Trophoblast cell (in vitro differentiated cells and primary cell): ENCODE measurements around the gene ZNF674.
"Not testable (repeated sequence)": the region's sequence is repeated elsewhere in the genome, so short reads cannot be mapped to it uniquely, and the experiment has no call there.

ENCODE experiments used
- DNase-seq, 2 donors: peaks; one replicate each; pipeline ENCODE4 v3.0.0-alpha.2; 2016
- H2AFZ ChIP-seq: 2 replicates; pipeline ENCODE4 v1.6.1; 2013; ENCODE audit warnings: low read length, moderate library complexity, mild to moderate bottlenecking; ENCODE audit not compliant: insufficient read depth, poor library complexity
- H2AK5ac ChIP-seq: 2 replicates; pipeline ENCODE4 v1.6.1; 2013; ENCODE audit warnings: mild to moderate bottlenecking, low read length
- H2BK120ac ChIP-seq: 2 replicates; pipeline ENCODE4 v1.6.1; 2013; ENCODE audit warnings: low read length, mild to moderate bottlenecking, moderate library complexity; ENCODE audit not compliant: insufficient read depth, poor library complexity
- H2BK12ac ChIP-seq: 2 replicates; pipeline ENCODE4 v1.6.1; 2013; ENCODE audit warnings: mild to moderate bottlenecking, low read length, moderate library complexity
- H2BK5ac ChIP-seq: 2 replicates; pipeline ENCODE4 v1.6.1; 2013; ENCODE audit warnings: low read length, low read depth, moderate library complexity, mild to moderate bottlenecking; ENCODE audit not compliant: poor library complexity
- H3K14ac ChIP-seq: 2 replicates; pipeline ENCODE4 v1.6.1; 2013; ENCODE audit warnings: mild to moderate bottlenecking, low read length
- H3K18ac ChIP-seq: 2 replicates; pipeline ENCODE4 v1.6.1; 2013; ENCODE audit warnings: mild to moderate bottlenecking, low read length
- H3K23ac ChIP-seq: 2 replicates; pipeline ENCODE4 v1.6.1; 2013; ENCODE audit warnings: low read length
- H3K27ac ChIP-seq: 2 replicates; pipeline ENCODE4 v1.5.1; 2013; ENCODE audit warnings: low read depth, mild to moderate bottlenecking, inconsistent platforms, low read length, moderate library complexity
- H3K27me3 ChIP-seq: 2 replicates; pipeline ENCODE4 v1.6.1; 2013; ENCODE audit warnings: inconsistent platforms, mild to moderate bottlenecking, low read length, moderate library complexity; ENCODE audit not compliant: insufficient read depth
- H3K36me3 ChIP-seq, 2 experiments: 1 replicate in 1 of 2; 2 replicates in 1 of 2; pipeline ENCODE4 v1.6.1; 2013; ENCODE audit warnings: low read length in 2 of 2, mild to moderate bottlenecking in 2 of 2, moderate library complexity in 1 of 2; ENCODE audit not compliant: insufficient read depth in 2 of 2, control insufficient read depth in 1 of 2
- H3K4ac ChIP-seq: 2 replicates; pipeline ENCODE4 v1.6.1; 2013; ENCODE audit warnings: low read depth, mild to moderate bottlenecking, low read length, moderate library complexity
- H3K4me1 ChIP-seq, 2 experiments: 1 replicate in 1 of 2; 2 replicates in 1 of 2; pipeline ENCODE4 v1.6.1; 2013; ENCODE audit warnings: low read length in 2 of 2, mild to moderate bottlenecking in 2 of 2, moderate library complexity in 1 of 2; ENCODE audit not compliant: insufficient read depth in 2 of 2, control insufficient read depth in 1 of 2
- H3K4me2 ChIP-seq: 2 replicates; pipeline ENCODE4 v1.6.1; 2013; ENCODE audit warnings: inconsistent platforms, mild to moderate bottlenecking, low read length, moderate library complexity
- H3K4me3 ChIP-seq: 2 replicates; pipeline ENCODE4 v1.5.1; 2013; ENCODE audit warnings: mild to moderate bottlenecking, low read depth, low read length, inconsistent platforms
- H3K79me1 ChIP-seq: one replicate; pipeline ENCODE4 v1.6.1; 2013; ENCODE audit warnings: low read length
- H3K79me2 ChIP-seq: 2 replicates; pipeline ENCODE4 v1.6.1; 2013; ENCODE audit warnings: low read length, mild to moderate bottlenecking; ENCODE audit not compliant: control insufficient read depth, insufficient read depth, poor library complexity
- H3K9ac ChIP-seq: 2 replicates; pipeline ENCODE4 v1.6.1; 2013; ENCODE audit warnings: mild to moderate bottlenecking, low read length
- H3K9me3 ChIP-seq: 2 replicates; pipeline ENCODE4 v1.6.1; 2013; ENCODE audit warnings: low read depth, mild to moderate bottlenecking, control low read depth, inconsistent platforms, low read length; ENCODE audit not compliant: insufficient read depth
- H4K12ac ChIP-seq: 2 replicates; pipeline ENCODE4 v1.6.1; 2013; ENCODE audit warnings: low read depth, mild to moderate bottlenecking, low read length, moderate library complexity
- H4K8ac ChIP-seq: 2 replicates; pipeline ENCODE4 v1.6.1; 2013; ENCODE audit warnings: low read depth, mild to moderate bottlenecking, low read length, moderate library complexity
- H4K91ac ChIP-seq: one replicate; pipeline ENCODE4 v1.6.1; 2013; ENCODE audit warnings: low read depth, mild to moderate bottlenecking, low read length, moderate library complexity
- WGBS: extraction: QIAGEN DNeasy Blood & Tissue Kit; methylation state at CpG from one replicate; pipeline ENCODE4 v1.1.7; 2013; ENCODE audit warnings: missing lambda C conversion rate; ENCODE audit not compliant: insufficient read length, insufficient coverage; ENCODE audit errors: extremely low coverage; 5-methylcytosine and 5-hydroxymethylcytosine counted together

ZNF674 gene

DNA sequence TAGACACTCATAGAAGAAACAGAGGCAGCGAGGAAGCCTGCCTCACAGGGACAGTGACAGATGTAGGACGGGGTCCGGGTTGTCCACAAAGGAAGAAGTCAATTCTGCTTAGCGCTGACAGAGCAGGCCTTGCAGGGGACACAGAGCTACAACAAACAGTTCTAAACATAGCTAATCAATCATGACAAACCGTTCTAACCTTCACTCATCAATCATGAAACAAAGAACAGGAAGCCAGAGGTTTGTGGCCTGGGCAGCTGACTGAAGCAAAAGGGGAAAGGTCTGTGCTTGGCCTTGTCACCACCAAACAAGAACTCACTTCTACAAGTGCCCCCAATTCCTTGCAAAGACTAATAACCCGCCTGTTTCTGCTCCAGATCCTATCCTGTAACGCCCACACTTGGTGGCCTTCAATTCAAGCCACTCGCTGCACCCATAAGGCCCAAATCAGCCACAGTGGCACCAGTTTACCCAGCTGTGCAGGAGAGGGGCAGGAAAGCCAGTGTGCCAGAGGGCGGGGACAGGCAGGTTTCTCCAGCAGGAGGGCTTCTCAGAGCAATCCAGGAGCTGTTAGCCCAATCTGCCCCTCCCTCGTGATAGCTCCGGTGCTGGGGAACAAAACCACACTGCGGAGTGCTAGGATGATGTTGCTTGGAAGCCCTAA lies 15.3 kb downstream of the ZNF674 start:
- not testable (repeated sequence) for H4K91ac ChIP-seq, H3K79me2 ChIP-seq, H3K9ac ChIP-seq, H2BK5ac ChIP-seq, H3K27ac ChIP-seq, DNase-seq, H3K9me3 ChIP-seq, H3K14ac ChIP-seq, H3K4me3 ChIP-seq, H3K4me2 ChIP-seq, H3K36me3 ChIP-seq, H2BK12ac ChIP-seq, H4K8ac ChIP-seq, H4K12ac ChIP-seq, H3K23ac ChIP-seq, H3K4me1 ChIP-seq, H2BK120ac ChIP-seq, H2AFZ ChIP-seq, H3K27me3 ChIP-seq, H3K4ac ChIP-seq, H3K18ac ChIP-seq, H3K79me1 ChIP-seq, H2AK5ac ChIP-seq
- WGBS = no CpG with 5 or more reads among the region's 12 CpGs

DNA sequence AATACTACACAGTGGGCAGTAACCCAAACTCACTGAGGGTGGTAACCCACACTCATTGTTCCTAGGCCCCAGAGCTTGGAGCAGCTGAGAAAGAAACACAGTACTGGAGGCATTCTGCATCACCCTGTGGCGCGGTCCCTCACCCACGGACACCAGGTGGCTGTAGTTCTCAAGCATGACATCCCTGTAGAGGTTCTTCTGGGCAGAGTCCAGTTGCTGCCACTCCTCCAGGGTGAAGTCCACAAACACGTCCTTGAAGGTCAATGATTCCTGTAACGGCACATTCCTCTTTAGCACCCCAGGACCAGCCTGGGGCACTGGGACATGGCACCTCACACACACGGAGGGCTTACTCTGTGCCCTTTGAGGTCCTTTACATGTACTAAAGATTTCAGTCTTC lies 16.6 kb downstream of the ZNF674 start:
- no CpG with 5 or more reads among the region's 6 CpGs for WGBS
- not testable (repeated sequence) for DNase-seq, H4K8ac ChIP-seq

DNA sequence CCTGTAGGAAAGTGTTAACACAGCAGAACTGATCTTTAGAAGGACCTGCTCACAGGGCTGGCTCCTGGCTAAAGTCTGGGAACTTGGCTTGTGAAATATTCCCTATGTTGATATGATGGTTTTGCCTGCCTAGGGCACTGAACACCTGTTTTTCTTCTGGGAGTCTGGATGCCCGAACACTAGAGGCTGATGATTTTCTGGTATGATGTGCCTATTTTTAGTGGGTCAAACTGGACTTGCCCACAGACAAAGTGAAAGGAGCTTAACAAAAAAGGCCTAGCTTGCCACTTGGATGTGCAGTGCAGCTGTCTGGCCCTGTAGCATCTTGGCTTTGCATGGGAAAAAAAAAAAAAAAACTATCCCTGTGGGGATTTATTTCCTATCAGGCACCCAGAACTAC lies 39.1 kb downstream of the ZNF674 start:
- no peaks in the 10 kb centered on the region for H3K9me3 ChIP-seq
- no peak overlapping the region for H2BK12ac ChIP-seq
- no peak overlapping the region for H4K8ac ChIP-seq
- no peaks in the 10 kb centered on the region for H3K4me1 ChIP-seq
- H2AK5ac ChIP-seq = no peak overlapping the region
- H4K12ac ChIP-seq = no peak overlapping the region
- H3K27me3 ChIP-seq = no peaks in the 10 kb centered on the region
- H3K18ac ChIP-seq = no peak overlapping the region
- peaks cover 0 to 5% of the 10 kb centered on the region in 2 experiments for H3K36me3 ChIP-seq
- H3K27ac ChIP-seq = no peak overlapping the region
- H3K23ac ChIP-seq = no peak overlapping the region
- WGBS = no CpG with 5 or more reads among the region's 1 CpG
- no peak overlapping the region for H3K4me3 ChIP-seq
- H3K4me2 ChIP-seq = no peak overlapping the region
- DNase-seq = no peak
- H3K79me1 ChIP-seq = no peaks in the 10 kb centered on the region
- no peak overlapping the region for H3K4ac ChIP-seq
- no peaks in the 10 kb centered on the region for H3K79me2 ChIP-seq
- no peak overlapping the region for H2BK120ac ChIP-seq
- no peak overlapping the region for H4K91ac ChIP-seq
- no peak overlapping the region for H2BK5ac ChIP-seq
- H3K9ac ChIP-seq = no peak overlapping the region
- no peak overlapping the region for H2AFZ ChIP-seq
- H3K14ac ChIP-seq = no peak overlapping the region

More for the DNA sequence above, 16.6 kb downstream of the ZNF674 start:
- not testable (repeated sequence) for H2AFZ ChIP-seq, H3K4me1 ChIP-seq, H3K18ac ChIP-seq, H2BK120ac ChIP-seq, H2BK12ac ChIP-seq, H3K4me2 ChIP-seq, H3K36me3 ChIP-seq, H4K12ac ChIP-seq, H3K79me2 ChIP-seq, H3K14ac ChIP-seq, H3K23ac ChIP-seq, H3K27ac ChIP-seq, H3K4me3 ChIP-seq, H2AK5ac ChIP-seq, H3K9me3 ChIP-seq, H2BK5ac ChIP-seq, H4K91ac ChIP-seq, H3K9ac ChIP-seq, H3K27me3 ChIP-seq, H3K4ac ChIP-seq, H3K79me1 ChIP-seq

DNA sequence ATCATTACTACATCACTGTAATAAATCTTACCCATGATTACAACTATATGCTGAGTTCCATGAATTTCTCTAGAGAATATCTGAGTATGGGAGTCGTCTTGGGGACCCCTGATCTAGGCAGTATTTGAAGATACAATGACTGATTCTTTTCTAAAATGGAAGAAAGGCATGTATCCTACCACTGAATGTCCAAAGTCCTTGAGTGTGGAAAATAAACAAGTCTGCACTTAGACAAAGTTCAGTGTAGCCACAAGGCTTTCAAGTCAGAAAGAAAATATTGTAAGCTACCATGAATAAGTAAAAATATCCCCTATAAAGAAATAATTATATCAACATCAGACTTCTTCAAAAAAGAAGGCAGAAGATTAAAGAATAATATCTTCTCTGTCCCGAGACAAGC lies 42.4 kb downstream of the ZNF674 start:
- DNase-seq = no peak
- H3K14ac ChIP-seq = no peak overlapping the region
- no peak overlapping the region for H4K12ac ChIP-seq
- H3K79me2 ChIP-seq = no peaks in the 10 kb centered on the region
- H4K91ac ChIP-seq = no peak overlapping the region
- WGBS = no CpG with 5 or more reads among the region's 2 CpGs
- H3K4me1 ChIP-seq = no peaks in the 10 kb centered on the region
- no peaks in the 10 kb centered on the region for H3K79me1 ChIP-seq
- peaks cover 0 to 5% of the 10 kb centered on the region in 2 experiments for H3K36me3 ChIP-seq
- H3K4ac ChIP-seq = no peak overlapping the region
- H2BK120ac ChIP-seq = no peak overlapping the region
- H2BK5ac ChIP-seq = no peak overlapping the region
- no peak overlapping the region for H3K27ac ChIP-seq
- H2BK12ac ChIP-seq = no peak overlapping the region
- no peak overlapping the region for H3K23ac ChIP-seq
- H2AFZ ChIP-seq = no peak overlapping the region
- no peak overlapping the region for H3K18ac ChIP-seq
- no peak overlapping the region for H3K9ac ChIP-seq
- no peak overlapping the region for H4K8ac ChIP-seq
- peaks cover 3% of the 10 kb centered on the region for H3K9me3 ChIP-seq
- H2AK5ac ChIP-seq = no peak overlapping the region
- no peak overlapping the region for H3K4me3 ChIP-seq
- H3K27me3 ChIP-seq = no peaks in the 10 kb centered on the region
- no peak overlapping the region for H3K4me2 ChIP-seq
